GM12878 (cell line): ENCODE measurements around the gene SCIMP.
"Not testable (repeated sequence)": the region's sequence is repeated elsewhere in the genome, so short reads cannot be mapped to it uniquely, and the experiment has no call there.

Experiments used
- ATF2 ChIP-seq: IDR thresholded peaks from 2 replicates; pipeline ENCODE4 v1.6.1; 2012; ENCODE audit warnings: low read length, inconsistent platforms
- CHD2 ChIP-seq: IDR thresholded peaks from 2 replicates; pipeline ENCODE4 v1.6.1; 2011; ENCODE audit warnings: low read depth, low read length, improper control_type of control experiment, borderline replicate concordance
- E4F1 ChIP-seq: fragments of 450-650 bp; IDR thresholded peaks from 2 replicates; pipeline ENCODE4 v1.6.1; 2018; ENCODE audit warnings: borderline replicate concordance, mild to moderate bottlenecking; ENCODE audit not compliant: partially characterized antibody
- EP300 ChIP-seq, 2 experiments: fragments of 150-350 bp in 1 of 2; IDR thresholded peaks; 2 replicates each; pipeline ENCODE4 v1.6.1; 2011 to 2012; ENCODE audit warnings: low read depth in 2 of 2, low read length in 2 of 2, borderline replicate concordance in 1 of 2, improper control_type of control experiment in 1 of 2, inconsistent platforms in 1 of 2; ENCODE audit not compliant: control insufficient read depth in 1 of 2
- SIX5 ChIP-seq: IDR thresholded peaks from 2 replicates; pipeline ENCODE4 v1.6.1; 2011; ENCODE audit warnings: mild to moderate bottlenecking, low read depth, low read length, moderate library complexity; ENCODE audit not compliant: severe bottlenecking
- SMARCA5 ChIP-seq: fragments of 450-650 bp; IDR thresholded peaks from 2 replicates; pipeline ENCODE4 v1.6.1; 2017; ENCODE audit warnings: mild to moderate bottlenecking
- SP1 ChIP-seq: IDR thresholded peaks from one replicate; pipeline ENCODE4 v1.6.1; 2011; ENCODE audit warnings: low read depth, low read length
- ZNF24 ChIP-seq: fragments of 450-650 bp; IDR thresholded peaks from 2 replicates; pipeline ENCODE4 v1.6.1; 2017; ENCODE audit warnings: antibody characterized with exemption, mild to moderate bottlenecking

DNA sequence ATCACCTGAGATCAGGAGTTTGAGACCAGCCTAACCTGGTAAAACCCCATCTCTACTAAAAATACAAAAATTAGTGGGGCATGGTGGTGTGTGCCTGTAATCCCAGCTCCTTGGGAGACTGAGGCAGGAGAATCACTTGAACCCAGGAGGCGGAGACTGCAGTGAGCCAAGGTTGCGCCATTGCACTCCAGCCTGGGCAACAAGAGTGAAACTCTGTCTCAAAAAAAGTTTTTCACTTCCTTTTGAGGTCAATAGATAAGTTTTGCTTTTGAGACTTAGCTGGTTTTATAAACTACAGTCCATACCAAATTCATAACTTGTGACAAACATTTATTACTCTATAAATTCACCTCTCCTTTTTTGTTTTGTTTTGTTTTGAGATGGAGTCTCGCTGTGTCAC is 72.9 kb downstream of the SCIMP start:
- TF ChIP-seq SMARCA5; SP1; ATF2; CHD2; SIX5; ZNF24; EP300 (IDR thresholded peaks at IDR 0.05; ENCODE audit: borderline replicate concordance in 1 of 2, control insufficient read depth in 1 of 2, low read depth in 2 of 2, low read length in 2 of 2); E4F1: not testable (repeated sequence)
